ENCODE measurements around the gene KCNQ1OT1.

The KCNQ1OT1 gene

DNA sequence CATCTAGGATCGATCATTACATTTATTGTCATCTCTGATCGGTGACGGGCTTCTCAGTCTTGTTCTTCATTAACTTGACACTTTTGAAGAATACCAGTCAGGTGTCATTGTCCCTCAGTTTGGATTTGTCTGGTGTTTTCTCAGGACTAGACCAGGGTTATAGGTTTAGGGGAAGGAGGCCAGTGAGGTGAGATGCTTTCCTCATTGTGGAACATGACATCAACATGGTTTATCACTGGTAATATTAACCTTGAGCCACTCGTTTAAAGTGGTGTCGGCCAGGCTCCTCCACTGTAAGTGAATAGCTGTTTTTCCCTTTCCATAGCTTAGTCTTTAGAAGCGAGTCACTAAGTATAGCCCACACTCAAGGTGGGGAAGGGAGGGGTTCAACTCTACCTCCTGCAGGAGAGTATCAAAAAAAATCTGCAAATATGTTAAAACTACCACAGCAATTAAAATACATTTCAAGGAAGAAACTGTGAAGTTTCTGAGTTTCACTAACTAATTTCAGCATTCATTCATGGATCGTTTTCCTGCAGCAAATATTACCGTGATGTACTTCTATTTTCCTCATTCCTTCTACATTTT is 42.0 kb downstream of the KCNQ1OT1 start:
- DNase-seq (ENCODE audit: low read depth), result no peak
- H3K4me3 ChIP-seq (ENCODE audit: control insufficient read depth, low read depth, low read length), result no peak overlapping the region
- TF ChIP-seq CTCF (IDR thresholded peaks at IDR 0.05; ENCODE audit: control insufficient read depth, insufficient read depth, low read depth, low read length, missing control alignments), result no peak

DNA sequence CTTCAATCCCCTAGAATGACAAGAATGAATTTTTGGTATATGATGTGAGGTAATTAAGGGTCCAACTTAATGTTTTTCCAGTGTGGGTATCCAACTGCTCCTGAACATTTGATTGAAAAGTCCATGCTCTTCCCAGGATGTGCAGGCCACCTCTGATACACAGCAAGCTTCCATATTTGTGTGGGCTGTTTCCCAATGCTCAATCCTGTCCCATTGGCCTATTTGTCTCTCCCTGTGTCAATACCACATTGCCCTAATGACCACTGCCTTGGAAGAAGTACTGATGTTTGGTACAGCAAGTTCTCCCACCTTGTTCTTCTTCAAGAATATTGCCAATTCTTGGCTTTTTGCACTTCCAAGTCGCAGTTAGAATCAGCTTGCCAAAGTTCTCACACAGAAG is 42.9 kb downstream of the KCNQ1OT1 start:
- TF ChIP-seq CTCF (IDR thresholded peaks at IDR 0.05; ENCODE audit: control insufficient read depth, insufficient read depth, low read depth, low read length, missing control alignments), result no peak

GRCh38 chr11:2655834-2656622 is 43.8 kb downstream of the KCNQ1OT1 start:
- no peak overlapping the region for H3K4me3 ChIP-seq (ENCODE audit: control insufficient read depth, low read depth, low read length)
- no peak for DNase-seq (ENCODE audit: low read depth)
- TF ChIP-seq CTCF (IDR thresholded peaks at IDR 0.05; ENCODE audit: control insufficient read depth, insufficient read depth, low read depth, low read length, missing control alignments), result no peak

More for the DNA sequence above, 42.9 kb downstream of the KCNQ1OT1 start:
- DNase-seq (ENCODE audit: low read depth), result no peak
- no peak overlapping the region for H3K4me3 ChIP-seq (ENCODE audit: control insufficient read depth, low read depth, low read length)

DNA sequence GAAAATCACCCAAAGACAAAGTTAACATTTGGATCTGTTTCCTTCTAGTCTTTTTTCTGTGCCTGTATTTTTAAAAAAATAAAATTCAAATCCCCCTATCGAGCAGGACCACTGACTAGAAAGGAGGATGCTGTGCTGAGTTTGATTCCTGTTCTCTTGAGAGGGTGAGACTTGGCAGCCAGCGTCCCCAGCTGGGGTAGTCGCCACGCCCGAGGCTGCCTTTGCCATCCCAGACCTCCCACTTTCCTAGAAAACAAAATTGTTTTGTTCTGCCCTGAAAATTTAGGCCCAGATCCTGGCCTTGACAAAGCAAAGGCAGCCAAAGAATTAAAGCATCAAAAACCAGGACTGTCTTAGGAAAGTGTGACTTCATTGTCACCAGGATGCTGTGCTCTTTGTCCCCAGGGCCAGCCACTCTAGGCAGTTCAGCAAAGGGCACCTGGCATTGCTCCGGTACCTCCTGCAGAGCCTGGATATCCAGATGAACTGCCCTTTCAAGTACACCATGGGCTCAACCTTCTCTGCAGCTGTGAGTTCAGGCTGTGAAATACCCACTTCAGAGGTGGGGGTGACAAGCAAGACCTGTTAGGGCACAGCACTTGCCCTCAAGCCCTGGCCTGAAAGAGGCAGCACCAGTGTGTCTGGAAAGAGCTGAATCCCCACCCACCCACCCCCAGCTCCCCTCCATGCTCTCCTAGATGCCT is 44.6 kb downstream of the KCNQ1OT1 start:
- no peak for TF ChIP-seq CTCF (IDR thresholded peaks at IDR 0.05; ENCODE audit: control insufficient read depth, insufficient read depth, low read depth, low read length, missing control alignments)
- H3K4me3 ChIP-seq (ENCODE audit: control insufficient read depth, low read depth, low read length), result no peak overlapping the region
- no peak for DNase-seq (ENCODE audit: low read depth)

GRCh38 chr11:2653930-2654739 is 45.7 kb downstream of the KCNQ1OT1 start:
- TF ChIP-seq CTCF (IDR thresholded peaks at IDR 0.05; ENCODE audit: control insufficient read depth, insufficient read depth, low read depth, low read length, missing control alignments), result no peak
- no peak for DNase-seq (ENCODE audit: low read depth)
- no peak overlapping the region for H3K4me3 ChIP-seq (ENCODE audit: control insufficient read depth, low read depth, low read length)

GRCh38 chr11:2653198-2653551 is 46.6 kb downstream of the KCNQ1OT1 start:
- H3K4me3 ChIP-seq (ENCODE audit: control insufficient read depth, low read depth, low read length), result no peak overlapping the region
- no peak for DNase-seq (ENCODE audit: low read depth)
- TF ChIP-seq CTCF (IDR thresholded peaks at IDR 0.05; ENCODE audit: control insufficient read depth, insufficient read depth, low read depth, low read length, missing control alignments), result no peak

All from AG09309 (cell line).